Activated T-helper 9 cell treated with anti-CD3 and anti-CD28 coated beads, Interleukin-2, amount 50 U/mL, for 16 hours (primary cell): Measurements from ENCODE around the gene SUGCT.

Experiments
- DNase-seq: peaks from one replicate; pipeline ENCODE4 v3.0.0-alpha.2; 2020; ENCODE audit warnings: low read depth

Gene SUGCT

GRCh38 chr7:40329601-40330153, 194.9 kb downstream of the SUGCT start:
- DNase-seq: no peak

GRCh38 chr7:40330408-40330807, 195.6 kb downstream of the SUGCT start:
- no peak for DNase-seq

GRCh38 chr7:40331915-40332314, 197.1 kb downstream of the SUGCT start:
- DNase-seq: no peak

- no peak for DNase-seq
These were observed 197.7 kb downstream of the SUGCT start for GRCh38 chr7:40332516-40332915.

GRCh38 chr7:40341836-40342235, 207.0 kb downstream of the SUGCT start:
- no peak for DNase-seq

- no peak for DNase-seq
These were observed 211.7 kb downstream of the SUGCT start for GRCh38 chr7:40346554-40346953.

- DNase-seq: no peak
These were observed 213.4 kb downstream of the SUGCT start for GRCh38 chr7:40348126-40348728.

GRCh38 chr7:40350100-40350499, 215.3 kb downstream of the SUGCT start:
- no peak for DNase-seq

- no peak for DNase-seq
These were observed 219.9 kb downstream of the SUGCT start for GRCh38 chr7:40354711-40355110.

GRCh38 chr7:40356312-40356711, 221.5 kb downstream of the SUGCT start:
- no peak for DNase-seq

- no peak for DNase-seq
These were observed 222.3 kb downstream of the SUGCT start for GRCh38 chr7:40356871-40357709.

GRCh38 chr7:40369641-40370277, 235.0 kb downstream of the SUGCT start:
- DNase-seq: no peak

GRCh38 chr7:40371806-40372440, 237.1 kb downstream of the SUGCT start:
- DNase-seq: no peak

GRCh38 chr7:40374575-40374974, 239.8 kb downstream of the SUGCT start:
- no peak for DNase-seq

GRCh38 chr7:40380111-40380510, 245.3 kb downstream of the SUGCT start:
- DNase-seq: no peak

GRCh38 chr7:40382145-40382544, 247.3 kb downstream of the SUGCT start:
- DNase-seq: no peak

GRCh38 chr7:40393660-40394059, 258.9 kb downstream of the SUGCT start:
- DNase-seq: no peak

- DNase-seq: no peak
These were observed 259.6 kb downstream of the SUGCT start for GRCh38 chr7:40394400-40394799.

GRCh38 chr7:40400525-40400924, 265.7 kb downstream of the SUGCT start:
- no peak for DNase-seq

GRCh38 chr7:40401406-40401805, 266.6 kb downstream of the SUGCT start:
- DNase-seq: no peak

- DNase-seq: no peak
These were observed 267.9 kb downstream of the SUGCT start for GRCh38 chr7:40402661-40403060.

- DNase-seq: no peak
These were observed 269.1 kb downstream of the SUGCT start for GRCh38 chr7:40403703-40404476.
